HG02981 (cell line): Measurements from ENCODE around the gene VPS54.
"Not testable (repeated sequence)": the region's sequence is repeated elsewhere in the genome, so short reads cannot be mapped to it uniquely, and the experiment has no call there.

ENCODE experiments used
- ATAC-seq: cut with Tn5 transposase; IDR thresholded peaks from one replicate; pipeline ENCODE4 v1.9.1; 2021; ENCODE audit warnings: mild to moderate bottlenecking, moderate library complexity; ENCODE audit not compliant: unreplicated experiment

VPS54 gene

GRCh38 chr2:63874204-63875130 is 144.8 kb downstream of the VPS54 start:
- no peak for ATAC-seq

DNA sequence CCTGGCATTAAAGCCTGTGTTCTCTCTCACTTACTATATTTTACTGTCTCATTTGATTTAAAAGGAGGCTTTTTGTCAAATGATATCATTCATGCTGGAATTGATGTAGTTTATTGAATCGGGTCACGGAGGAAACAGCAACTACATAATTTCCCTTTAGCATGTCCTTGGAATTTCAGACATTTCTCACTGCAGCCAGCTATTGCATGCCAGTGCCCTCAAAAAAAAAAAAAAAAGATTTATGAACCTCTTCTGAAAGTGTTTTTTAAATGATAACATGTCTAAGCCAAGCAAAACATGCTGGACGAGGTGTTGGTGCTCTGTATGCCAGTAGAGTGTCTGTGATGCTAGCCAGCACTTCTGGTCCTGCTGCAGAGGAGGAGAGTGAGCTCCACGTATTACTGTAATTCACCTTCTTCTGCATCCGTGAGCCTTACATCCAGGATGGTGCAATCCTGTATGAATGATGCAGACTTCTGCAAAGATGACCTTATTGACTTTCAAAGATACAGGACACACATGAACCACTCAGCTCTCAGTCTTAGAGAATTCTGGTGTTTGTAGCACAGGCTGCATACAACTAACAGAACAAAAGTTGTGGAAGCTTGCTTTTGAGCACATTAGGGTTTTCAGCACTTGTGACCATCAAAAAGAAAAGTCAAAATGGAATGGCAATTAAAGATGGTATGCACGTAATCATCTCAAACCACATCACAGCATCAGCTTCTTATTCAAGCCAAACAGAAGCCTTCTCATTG is 146.5 kb downstream of the VPS54 start:
- ATAC-seq, result no peak

GRCh38 chr2:63871864-63872263 is 147.4 kb downstream of the VPS54 start:
- no peak for ATAC-seq

DNA sequence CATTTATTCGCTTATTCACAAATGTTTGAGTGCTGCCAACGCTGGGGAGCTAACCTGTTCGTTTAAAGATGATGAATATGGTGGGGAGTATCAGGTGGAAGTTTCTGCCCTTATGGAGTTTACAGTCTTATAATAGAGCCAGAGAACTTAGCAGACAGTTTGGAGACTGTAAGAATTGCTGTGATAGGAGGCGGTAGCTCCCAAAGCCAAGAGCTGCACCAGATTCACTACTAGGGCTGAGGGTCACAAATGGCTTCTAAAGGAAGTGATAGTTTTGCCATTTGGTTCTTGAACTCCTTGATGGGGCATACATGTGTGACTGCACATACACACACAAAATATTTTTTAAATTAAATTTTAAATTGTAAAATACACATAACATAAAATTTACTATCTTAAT is 148.5 kb downstream of the VPS54 start:
- no peak for ATAC-seq

GRCh38 chr2:63866009-63866709 is 153.1 kb downstream of the VPS54 start:
- ATAC-seq, result peak; percentile 50

DNA sequence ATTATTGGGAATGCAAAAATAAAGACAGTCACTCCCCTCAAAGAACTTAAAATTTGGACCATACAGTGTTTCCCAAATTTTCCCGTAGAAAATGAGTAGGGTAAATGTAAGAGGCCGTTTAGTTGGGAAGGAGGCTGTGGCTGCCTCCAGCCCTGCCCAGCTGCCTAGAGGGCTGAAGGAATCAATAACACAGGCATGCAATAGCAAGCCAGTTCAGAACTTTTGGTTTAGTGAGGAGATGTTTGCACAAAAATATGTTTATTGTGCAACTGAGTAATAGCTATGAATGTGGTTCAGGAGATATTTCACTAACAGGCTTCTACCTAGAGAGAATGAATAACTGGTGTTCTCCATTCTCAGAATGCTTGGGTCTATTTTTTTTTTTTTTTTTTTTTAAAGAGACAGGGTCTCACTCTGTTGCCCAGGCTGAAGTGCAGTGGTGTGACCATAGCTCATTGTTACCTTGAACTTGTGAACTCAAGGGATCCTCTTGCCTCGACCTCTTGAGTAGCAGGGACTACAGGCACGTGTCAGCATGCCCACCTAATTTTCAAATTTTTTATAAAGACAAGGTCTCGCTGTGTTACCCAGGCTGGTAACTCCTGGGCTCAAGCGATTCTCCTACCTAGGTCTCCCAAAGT is 153.9 kb downstream of the VPS54 start:
- ATAC-seq, result no peak

DNA sequence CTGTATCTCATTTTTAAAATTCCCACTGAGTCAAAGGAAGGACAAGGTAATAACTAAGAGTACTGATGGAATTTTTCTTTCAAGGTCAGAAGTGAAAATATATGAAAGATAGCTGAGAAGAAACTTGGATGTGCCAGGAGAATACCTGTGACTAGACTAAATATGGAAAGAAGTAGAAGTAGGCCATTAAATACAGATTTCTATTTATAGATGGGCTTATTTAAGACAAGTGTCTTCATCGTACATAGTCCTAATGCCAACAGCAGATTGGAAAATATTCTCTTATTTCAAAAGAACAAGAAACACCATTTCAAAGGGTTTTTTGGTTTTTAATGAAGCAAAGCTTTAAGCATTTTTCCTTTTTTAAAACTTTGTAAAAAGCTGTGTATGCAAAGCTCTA is 155.5 kb downstream of the VPS54 start:
- no peak for ATAC-seq

DNA sequence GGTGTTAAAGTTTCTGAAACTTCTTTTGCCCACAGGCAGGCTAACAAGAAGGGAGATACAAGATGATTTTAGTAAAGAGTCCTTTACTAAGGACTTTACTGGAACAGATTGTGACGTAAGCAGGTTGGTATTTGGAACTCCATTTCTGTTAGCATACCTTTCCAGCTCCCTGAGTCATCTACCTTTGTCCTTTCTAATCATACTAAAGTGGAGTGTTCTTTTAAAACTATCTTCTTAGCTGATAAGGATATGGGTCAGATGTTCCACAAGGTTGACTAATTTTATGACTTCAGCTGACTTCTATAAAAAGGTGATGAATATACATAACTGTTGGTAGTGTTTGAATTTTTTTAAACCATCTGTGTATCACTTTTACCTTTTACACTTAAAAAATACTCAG is 156.4 kb downstream of the VPS54 start:
- no peak for ATAC-seq

- ATAC-seq, result peak; percentile 59
Measured at GRCh38 chr2:63861220-63861822, 157.9 kb downstream of the VPS54 start.

DNA sequence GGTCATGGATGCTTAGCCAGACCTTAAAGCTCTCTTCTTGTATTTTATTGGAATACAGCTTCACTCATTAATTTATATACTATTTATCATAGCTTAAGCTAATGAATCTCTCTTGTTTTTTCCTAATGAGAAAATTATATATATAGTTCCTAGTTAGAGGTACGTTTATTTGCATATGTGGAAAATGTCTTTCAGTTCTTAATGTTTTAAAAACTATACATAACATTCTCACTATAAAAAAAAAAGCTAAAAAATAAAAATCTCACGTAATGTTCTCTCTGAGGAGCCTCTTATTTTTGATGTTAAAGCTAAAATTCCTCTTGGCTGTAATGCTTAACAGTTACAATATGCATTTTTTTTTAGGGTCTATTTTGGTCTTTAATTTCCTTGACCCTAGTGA is 160.9 kb downstream of the VPS54 start:
- ATAC-seq, result no peak

GRCh38 chr2:63856303-63856603 is 163.0 kb downstream of the VPS54 start:
- no peak for ATAC-seq

- no peak for ATAC-seq
Measured at GRCh38 chr2:63855418-63856302, 163.6 kb downstream of the VPS54 start.

- ATAC-seq, result no peak
Measured at GRCh38 chr2:63853527-63854310, 165.5 kb downstream of the VPS54 start.

DNA sequence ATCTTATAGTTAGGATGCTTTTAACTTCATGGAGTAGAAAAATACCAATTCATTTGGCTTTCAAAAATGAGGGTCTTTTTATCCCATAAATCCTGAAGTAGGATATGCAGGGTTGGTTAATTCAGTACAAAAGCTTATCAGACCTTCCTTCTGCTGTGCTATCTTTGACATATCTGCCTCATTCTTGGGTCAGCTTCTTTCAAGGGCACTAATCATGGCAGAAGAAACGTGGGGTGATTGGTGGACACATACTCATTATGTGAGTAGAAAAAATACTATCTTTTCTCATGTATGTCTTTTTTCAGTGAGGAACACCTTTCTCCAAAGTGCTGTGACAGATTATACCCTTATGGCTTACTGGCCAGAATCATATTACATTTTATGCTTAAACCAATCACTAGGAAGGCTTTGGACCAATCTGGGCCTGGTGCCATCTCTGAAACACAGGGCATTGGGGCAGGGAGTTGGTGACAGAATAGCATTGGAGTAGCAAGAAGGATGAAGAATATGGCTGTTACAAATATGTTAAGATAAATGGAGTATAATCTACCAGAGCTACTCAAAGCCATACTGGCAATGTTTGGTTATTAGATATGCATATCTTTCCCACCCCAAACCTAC is 167.4 kb downstream of the VPS54 start:
- no peak for ATAC-seq

- ATAC-seq, result no peak
Measured at GRCh38 chr2:63850649-63851048, 168.6 kb downstream of the VPS54 start.

DNA sequence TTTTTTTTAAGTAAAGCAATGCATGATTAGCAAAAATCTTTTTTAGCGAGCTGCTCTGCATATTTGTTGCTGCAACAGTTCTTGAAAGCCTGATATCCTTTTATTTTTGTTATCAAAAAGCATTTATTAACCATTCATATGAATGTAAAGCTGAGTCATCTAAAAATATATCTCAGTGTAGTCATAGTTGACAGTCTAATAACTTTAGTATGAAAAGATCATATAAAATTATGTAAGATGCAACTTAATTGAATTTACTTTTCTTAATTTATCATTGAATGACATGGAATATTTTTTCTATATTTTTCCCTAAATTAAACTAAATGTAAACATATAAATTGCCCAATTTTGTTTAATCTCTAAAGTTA is 169.0 kb downstream of the VPS54 start:
- no peak for ATAC-seq

DNA sequence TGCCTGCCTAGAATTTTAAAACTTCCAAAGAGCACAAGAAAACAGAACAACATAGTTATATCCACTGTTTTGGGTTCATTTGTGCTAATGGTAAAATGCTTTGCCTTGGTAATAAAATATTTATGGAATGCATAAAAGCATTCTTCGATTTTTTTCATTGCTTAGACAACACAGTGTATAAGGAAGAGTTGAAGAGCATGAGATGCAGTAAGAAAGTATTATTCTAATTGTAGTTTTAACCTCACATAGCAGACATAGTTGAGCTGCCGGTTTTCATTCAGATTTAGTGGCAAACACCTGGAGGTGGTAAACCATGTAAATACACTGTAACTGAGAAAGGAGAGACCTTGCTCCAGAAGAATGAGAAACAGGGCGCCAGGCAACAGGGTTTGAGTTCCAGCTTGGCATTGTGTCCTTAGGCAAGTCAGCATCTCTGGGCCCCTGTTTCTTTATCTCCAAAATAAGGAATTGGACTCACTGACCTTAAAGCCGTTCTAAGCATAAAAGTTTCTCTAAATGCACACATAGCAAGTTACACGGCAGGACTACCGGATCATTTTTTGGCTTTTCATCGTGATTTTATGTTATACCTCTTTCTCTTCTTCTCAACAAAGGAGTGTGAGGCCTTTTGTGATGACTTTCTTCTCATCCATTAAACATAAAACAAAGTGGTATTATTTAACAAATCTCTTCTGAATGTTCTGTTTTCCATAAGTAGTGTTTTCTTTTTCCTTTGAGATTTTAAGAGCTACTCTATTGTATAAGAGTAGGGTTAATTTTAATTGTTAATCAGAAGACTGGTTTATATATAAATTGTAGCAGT is 169.6 kb downstream of the VPS54 start:
- no peak for ATAC-seq

DNA sequence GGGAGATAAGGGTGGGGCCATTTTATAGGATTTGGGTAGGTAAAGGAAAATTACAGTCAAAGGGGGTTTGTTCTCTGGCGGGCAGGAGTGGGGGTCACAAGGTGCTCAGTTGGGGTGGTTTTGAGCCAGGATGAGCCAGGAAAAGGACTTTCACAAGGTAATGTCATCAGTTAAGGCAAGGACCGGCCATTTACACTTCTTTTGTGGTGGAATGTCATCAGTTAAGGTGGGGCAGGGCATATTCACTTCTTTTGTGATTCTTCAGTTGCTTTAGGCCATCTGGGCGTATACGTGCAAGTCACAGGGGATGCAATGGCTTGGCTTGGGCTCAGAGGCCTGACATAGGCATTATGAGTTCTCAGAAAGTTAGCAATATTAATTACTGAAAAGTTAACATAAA is 171.7 kb downstream of the VPS54 start:
- not testable (repeated sequence) for ATAC-seq
